ENCODE measurements around the gene LY6G6C. TPM values are rescaled to one million over a fixed set of nuclear protein-coding genes. Genes with fewer than 3 reads are reported as not detected.

Gene LY6G6C
- total RNA-seq, 1 donor from 2014 or later, result not detected

- no peak for DNase-seq (ENCODE audit: low spot score in 2 of 2)
- peaks cover 46% of the 10 kb centered on the region in 2 donors for H3K36me3 ChIP-seq
- peak overlapping the region; percentile 69 to 96 for H3K4me3 ChIP-seq
- TF ChIP-seq CTCF (IDR thresholded peaks at IDR 0.05), result no peak
- H3K9me3 ChIP-seq, result no peaks in the 10 kb centered on the region
- H3K27me3 ChIP-seq, result no peaks in the 10 kb centered on the region
- intact Hi-C loops (cut with DNase I), result loop anchor here (2.0 kb wide), 3 partner anchors 47 to 67 kb away; partner anchors contain the start of genes CSNK2B, LY6G5C and VARS1
- peak overlapping the region; percentile 95 to 99 for H3K27ac ChIP-seq
- H3K4me1 ChIP-seq, result peaks cover 12 to 19% of the 10 kb centered on the region in 2 donors
Observed at GRCh38 chr6:31727717-31728671, 6.4 kb upstream of the LY6G6C start.

- Histone ChIP-seq H3K27ac (peak overlapping the region; percentile 66 to 95), H3K4me3 (peak overlapping the region in 1 of 2 donors; percentile 96), H3K27me3 (no peaks in the 10 kb centered on the region), H3K9me3 (no peaks in the 10 kb centered on the region), H3K4me1 (peaks cover 12 to 19% of the 10 kb centered on the region in 2 donors), H3K36me3 (peaks cover 38% of the 10 kb centered on the region in 2 donors)
- TF ChIP-seq CTCF (IDR thresholded peaks at IDR 0.05), result no peak
- intact Hi-C loops (cut with DNase I), result no loop called here
- no peak for DNase-seq (ENCODE audit: low spot score in 2 of 2)
Observed at GRCh38 chr6:31727034-31727716, 5.6 kb upstream of the LY6G6C start.

DNA sequence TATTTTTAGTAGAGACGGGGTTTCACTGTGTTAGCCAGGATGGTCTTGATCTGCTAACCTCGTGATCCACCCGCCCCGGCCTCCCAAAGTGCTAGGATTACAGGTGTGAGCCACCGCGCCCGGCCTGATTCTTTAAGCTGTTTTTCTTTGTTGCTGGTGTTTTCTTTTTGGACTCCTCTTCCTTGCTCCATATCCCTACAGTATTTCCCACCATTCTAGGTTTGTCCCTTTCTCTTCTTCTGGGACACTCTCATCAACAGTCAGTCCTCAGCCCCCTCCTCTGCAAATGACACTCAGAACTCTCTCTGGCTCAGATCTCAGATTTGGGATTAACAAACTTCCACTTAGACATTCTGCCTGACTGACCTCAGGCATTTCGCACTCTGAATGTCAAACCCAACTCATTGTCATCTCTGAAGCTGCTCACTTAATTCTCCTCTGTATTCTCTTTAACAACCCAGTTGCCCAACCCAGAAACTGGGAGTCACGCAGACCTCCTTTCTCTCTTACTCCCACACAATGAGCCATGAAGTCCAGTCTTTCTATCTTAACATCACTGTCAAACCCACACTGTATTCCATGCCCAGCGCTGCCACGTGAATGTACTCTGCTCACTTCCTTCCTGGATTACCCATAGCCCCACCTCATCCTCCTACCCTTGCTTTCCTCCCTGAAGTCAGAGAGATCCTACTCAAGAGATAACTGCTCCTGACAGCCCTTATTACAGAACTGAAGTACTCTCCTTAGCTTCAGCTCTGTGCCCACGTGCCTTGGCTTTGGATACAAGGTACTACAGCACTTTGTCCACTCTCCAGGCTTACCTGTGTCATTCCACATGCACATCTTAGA lies 4.2 kb upstream of the LY6G6C start:
- intact Hi-C loops (cut with DNase I), result no loop called here
- DNase-seq (ENCODE audit: low spot score in 2 of 2), result no peak
- H3K4me3 ChIP-seq, result no peak overlapping the region
- H3K36me3 ChIP-seq, result peaks cover 23 to 28% of the 10 kb centered on the region in 2 donors
- no peaks in the 10 kb centered on the region for H3K9me3 ChIP-seq
- peaks cover 10 to 18% of the 10 kb centered on the region in 2 donors for H3K4me1 ChIP-seq
- no peak overlapping the region for H3K27ac ChIP-seq
- TF ChIP-seq CTCF (IDR thresholded peaks at IDR 0.05), result no peak
- no peaks in the 10 kb centered on the region for H3K27me3 ChIP-seq

DNA sequence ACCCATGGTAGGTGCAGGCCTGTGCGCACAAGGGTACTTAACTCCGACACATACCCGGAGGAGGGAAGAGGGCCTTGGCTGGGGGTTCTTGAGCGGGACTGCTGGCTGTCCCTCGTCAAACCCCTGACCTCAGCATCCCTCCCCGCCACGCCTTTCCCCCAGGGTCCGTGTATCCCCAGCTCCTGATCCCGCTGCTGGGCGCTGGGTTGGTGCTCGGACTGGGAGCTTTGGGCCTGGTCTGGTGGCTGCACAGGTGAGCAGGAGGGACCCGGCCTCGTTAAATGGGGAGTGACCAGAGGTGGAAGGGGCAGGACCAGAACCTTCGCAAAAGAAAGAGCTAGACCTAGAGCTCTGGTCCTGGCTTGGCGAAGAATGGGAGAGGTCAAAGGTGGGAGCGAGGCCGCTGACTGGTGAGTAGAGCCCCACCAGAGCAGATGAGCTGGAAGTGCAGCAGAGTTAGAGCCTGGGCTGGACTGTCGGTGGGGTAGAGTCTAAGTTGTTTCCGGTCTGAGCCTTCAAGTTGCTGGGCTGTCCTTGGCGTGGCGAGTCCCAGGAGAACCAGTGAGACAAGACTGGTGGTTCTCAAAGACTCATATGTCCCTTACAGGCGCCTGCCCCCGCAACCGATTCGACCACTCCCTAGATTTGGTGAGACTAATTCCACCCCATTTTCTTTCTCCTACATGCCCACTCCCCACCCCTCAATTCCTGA lies 2.6 kb upstream of the LY6G6C start:
- no peak for TF ChIP-seq CTCF (IDR thresholded peaks at IDR 0.05)
- peaks cover 8 to 15% of the 10 kb centered on the region in 2 donors for H3K4me1 ChIP-seq
- H3K9me3 ChIP-seq, result no peaks in the 10 kb centered on the region
- peaks cover 22 to 25% of the 10 kb centered on the region in 2 donors for H3K36me3 ChIP-seq
- H3K27me3 ChIP-seq, result no peaks in the 10 kb centered on the region
- DNase-seq (ENCODE audit: low spot score in 2 of 2), result no peak
- no peak overlapping the region for H3K27ac ChIP-seq
- no peak overlapping the region for H3K4me3 ChIP-seq
- intact Hi-C loops (cut with DNase I), result no loop called here
